Measurements from ENCODE around the gene NRG4. TPM values are rescaled to one million over a fixed set of nuclear protein-coding genes. Genes with fewer than 3 reads are reported as not detected.

Gene NRG4
- total RNA-seq, 1 donor from 2014 or later = 3.2 TPM

Other genes with a start within 250 kb of the NRG4 start
- gene UBE2Q2, start 169.0 kb downstream of the NRG4 start, total RNA-seq = 2.2 TPM
- 30.6 TPM for gene FBXO22, start 108.5 kb downstream of the NRG4 start, total RNA-seq
- gene TMEM266, start 47.6 kb upstream of the NRG4 start, total RNA-seq = not detected

All from left lobe of liver (tissue), 1 donor.